ENCODE measurements around the gene ZNF512B.
"Not testable (repeated sequence)": the region's sequence is repeated elsewhere in the genome, so short reads cannot be mapped to it uniquely, and the experiment has no call there.

Gene ZNF512B

DNA sequence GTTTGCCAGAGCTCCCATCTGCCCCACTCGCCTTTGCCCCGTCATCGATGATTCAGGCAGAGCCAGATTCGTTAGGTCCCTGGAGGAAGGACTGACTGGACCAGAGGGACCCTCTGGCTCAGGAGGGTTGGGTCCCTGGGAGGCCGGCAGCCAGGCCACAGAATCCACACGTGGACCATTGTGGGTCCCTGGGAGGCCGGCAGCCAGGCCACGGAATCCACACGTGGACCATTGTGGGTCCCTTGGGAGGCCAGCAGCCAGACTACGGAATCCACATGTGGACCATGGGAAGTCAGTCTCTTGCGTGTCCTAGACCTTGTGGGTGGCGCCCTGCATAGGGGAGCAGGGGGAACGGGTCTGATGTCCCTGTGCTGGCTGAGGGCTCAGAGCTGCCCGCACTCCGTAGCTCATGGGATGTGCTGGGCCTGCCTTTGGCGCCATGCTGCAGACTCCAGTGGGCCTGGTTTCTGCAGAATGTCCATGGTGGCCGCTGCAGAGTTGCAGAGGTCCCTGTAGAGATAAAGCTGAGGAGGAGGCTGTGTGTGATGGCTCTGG lies 37.0 kb downstream of the ZNF512B start:
- DNase-seq, result no peak

GRCh38 chr20:63931735-63932134 lies 38.0 kb downstream of the ZNF512B start:
- DNase-seq, result no peak

- DNase-seq, result no peak
These were observed 38.7 kb downstream of the ZNF512B start for GRCh38 chr20:63930971-63931553.

DNA sequence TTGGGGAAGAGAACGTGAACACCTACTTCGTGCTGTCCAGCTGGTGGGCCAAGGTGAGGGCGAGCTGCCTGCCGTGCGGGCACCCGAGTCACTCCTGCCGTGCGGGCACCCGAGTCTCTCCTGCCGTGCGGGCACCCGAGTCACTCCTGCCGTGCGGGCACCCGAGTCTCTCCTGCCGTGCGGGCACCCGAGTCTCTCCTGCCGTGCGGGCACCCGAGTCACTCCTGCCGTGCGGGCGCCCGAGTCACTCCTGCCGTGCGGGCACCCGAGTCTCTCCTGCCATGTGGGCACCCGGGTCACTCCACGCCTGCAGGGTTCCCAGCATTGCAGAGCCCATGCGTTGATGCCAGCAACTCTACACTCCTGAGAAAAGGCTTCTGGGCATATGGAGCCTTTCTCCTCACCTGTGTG lies 40.3 kb downstream of the ZNF512B start:
- DNase-seq, result not testable (repeated sequence)

- no peak for DNase-seq
These were observed 40.7 kb downstream of the ZNF512B start for GRCh38 chr20:63929071-63929470.

DNA sequence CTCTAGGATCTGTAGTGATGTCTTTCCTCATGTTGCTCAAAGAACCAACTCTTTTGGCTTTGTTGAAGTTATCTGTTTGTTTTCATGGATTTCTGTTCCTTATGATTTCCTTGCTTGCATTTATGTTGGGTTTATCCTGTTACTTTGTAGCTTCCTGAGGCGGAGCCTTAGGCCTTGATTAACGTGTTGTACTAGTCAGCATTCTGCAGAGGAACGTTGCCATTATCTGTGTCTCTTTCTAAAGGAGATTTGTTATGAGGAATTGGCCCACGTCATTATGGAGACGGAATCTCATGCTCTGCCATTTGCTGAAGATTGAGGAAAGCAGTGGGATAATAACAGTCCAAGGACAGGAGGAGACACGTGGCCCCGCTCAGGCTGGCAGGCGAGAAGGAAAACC lies 43.4 kb downstream of the ZNF512B start:
- DNase-seq, result no peak

DNA sequence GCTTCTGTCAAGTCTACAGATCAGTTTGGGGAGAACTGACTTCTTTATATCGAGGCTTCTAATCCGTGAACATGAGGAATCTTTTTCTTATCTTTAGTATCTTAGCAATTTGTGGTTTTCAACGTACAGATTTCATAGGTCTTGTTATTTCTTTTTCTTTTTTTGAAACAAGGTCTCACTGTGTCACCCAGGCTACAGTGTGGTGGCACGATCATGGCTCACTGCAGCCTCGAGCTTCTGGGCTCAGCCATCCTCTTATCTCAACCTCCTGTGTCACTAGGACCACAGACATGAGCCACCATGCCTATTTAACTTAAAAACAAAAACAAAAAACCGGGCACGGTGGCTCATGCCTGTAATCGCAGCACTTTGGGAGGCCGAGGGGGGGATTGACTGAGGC lies 45.5 kb downstream of the ZNF512B start:
- no peak for DNase-seq

DNA sequence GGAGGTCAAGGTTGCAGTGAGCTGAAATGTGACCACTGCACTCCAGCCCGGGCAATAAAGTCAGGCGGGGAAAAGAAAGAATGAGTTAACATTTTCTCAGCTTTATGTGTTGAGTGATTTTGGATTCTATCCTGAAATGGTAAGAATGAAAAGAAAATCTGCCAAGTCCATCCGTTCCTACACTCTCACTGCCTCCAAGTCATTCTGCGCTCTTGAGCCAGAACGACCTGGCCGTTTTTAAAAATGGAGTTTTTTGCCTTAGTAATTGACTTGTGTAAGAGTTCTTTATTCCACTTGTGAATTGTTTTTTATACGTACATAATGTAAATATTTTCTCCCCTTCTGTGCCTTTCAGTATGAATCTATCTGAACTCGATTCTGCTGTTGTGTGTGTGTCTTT lies 46.1 kb downstream of the ZNF512B start:
- no peak for DNase-seq

DNA sequence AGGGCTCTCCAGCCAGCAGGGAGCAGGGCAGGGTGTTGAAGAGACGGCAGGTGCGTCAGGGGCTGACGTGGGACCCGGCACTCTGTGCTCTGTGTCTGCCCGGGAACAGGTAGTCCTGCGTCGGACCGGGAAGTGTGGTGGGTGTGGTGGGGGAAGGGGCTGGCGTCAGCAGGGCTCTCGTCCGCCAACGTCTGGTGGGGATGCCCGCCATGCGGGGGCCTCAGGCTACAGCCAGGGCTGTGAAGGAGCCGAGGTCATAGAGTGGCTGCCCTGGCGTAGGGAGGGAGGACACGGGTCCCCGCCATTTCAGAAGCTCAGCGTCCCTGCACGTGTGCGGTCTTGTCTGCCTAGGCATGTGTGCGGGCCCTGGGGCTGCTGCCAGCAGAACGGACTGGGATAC lies 49.5 kb downstream of the ZNF512B start:
- DNase-seq, result no peak

DNA sequence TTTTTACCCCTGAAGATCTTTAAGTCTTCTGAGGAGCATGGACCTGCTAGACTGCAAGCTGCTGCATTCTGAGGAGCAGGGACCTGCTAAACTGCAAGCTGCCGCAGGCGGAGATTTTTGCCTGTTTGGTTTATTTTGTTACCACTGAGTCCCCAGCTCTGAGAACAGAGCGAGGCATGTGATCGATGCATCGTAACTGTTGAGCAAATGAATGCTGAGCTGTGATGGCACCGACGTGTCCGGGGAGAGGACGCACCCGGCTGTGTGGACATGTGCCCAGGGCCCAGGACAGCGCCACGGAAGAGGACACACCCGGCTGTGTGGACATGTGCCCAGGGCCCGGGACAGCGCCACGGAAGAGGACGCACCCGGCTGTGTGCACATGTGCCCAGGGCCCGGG lies 50.6 kb downstream of the ZNF512B start:
- no peak for DNase-seq

DNA sequence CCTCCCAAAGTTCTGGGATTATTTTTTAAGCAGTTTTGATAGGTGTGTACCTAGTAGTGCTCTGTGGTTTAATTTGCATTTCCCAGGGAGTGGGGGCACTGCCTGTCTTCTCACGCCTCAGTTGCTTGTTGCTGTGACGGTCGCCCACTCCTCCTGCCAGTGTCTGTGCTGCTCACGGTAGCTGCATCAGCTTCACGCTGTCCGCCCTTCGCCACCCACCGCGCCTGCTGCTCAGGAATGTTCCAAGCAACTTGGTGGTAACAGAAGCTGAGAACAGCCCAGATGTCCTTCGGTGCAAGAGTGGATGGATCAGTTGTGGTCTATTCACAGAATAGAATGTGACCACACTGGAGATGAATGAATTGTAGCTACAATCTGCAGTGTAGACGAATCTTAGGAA lies 51.9 kb downstream of the ZNF512B start:
- DNase-seq, result no peak

DNA sequence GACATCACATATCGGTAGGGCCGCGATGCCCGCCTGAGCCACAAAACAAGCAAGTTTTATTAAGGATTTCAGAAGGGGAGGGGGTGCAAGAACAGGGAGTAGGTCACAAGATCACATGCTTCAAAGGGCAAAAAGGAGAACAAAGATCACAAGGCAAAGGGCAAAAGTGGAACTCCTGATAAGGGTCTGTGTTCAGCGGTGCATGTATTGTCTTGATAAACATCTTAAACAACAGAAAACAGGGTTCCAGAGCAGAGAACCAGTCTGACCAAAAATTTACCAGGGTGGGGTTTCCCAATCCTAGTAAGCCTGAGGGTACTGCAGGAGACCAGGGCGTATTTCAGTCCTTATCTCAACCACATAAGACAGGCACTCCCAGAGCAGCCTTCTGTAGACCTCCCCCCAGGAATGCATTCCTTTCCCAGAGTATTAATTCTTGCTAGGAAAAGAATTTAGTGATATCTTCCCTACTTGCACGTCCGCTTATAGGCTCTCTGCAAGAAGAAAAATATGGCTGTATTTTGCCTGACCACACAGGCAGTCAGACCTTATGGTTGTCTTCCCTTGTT lies 53.3 kb downstream of the ZNF512B start:
- not testable (repeated sequence) for DNase-seq

DNA sequence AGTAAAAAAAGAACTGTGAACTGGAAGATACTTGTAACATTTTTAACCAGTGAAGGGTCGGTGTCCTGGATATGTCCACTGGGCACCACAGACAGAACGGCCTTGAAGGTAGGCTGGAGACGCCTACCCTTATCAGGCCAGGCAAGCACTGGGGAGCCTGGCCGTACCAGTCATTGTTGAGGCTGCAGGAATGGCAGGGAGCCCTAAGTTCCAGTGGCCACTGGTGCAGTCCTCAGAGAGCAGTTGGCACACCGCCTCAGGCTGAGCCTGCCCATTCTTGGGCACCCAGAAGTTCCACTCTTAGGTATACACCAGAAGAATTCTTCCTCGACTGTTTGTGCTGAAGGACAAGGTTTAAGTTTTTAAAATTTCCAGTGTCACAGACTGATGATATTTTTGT lies 54.3 kb downstream of the ZNF512B start:
- no peak for DNase-seq

DNA sequence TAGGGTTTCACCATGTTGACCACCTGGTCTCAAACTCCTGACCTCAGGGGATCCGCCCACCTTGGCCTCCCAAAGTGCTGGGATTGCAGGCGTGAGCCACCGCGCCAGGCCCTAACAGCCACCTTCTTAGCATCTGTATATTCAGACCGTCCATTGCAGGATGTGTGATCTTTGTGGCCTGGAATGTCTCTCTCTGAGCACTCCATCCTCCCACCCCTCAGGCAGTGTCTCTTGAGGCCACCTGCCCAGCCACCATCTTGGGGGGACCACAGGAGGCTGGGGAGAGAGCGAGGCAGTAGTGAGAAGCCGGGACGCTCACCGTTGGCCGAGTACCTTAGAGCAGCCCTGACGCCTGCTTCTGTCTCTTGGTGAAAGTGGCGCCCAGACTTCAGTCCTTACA lies 56.0 kb downstream of the ZNF512B start:
- DNase-seq, result no peak

DNA sequence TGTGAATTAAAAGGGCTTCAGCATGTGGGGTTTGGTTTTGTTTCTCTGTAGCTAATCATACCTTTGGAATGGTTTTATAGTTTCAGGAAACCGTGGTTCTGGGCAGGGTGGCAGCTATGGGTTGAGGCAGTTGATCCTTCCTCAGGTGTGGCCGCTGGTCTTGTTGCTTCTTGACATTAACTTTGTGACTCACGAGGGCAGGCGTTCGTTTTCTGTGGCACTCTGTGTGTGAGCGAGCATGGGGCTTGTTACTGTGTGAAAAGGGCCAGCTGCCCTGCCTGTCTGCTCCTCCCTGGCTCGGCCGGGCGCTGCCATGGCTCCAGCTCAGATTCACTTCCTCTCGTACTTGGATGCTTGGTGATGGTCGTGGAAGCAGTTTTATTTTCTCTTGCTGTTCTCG lies 58.6 kb downstream of the ZNF512B start:
- DNase-seq, result peak; percentile 74

DNA sequence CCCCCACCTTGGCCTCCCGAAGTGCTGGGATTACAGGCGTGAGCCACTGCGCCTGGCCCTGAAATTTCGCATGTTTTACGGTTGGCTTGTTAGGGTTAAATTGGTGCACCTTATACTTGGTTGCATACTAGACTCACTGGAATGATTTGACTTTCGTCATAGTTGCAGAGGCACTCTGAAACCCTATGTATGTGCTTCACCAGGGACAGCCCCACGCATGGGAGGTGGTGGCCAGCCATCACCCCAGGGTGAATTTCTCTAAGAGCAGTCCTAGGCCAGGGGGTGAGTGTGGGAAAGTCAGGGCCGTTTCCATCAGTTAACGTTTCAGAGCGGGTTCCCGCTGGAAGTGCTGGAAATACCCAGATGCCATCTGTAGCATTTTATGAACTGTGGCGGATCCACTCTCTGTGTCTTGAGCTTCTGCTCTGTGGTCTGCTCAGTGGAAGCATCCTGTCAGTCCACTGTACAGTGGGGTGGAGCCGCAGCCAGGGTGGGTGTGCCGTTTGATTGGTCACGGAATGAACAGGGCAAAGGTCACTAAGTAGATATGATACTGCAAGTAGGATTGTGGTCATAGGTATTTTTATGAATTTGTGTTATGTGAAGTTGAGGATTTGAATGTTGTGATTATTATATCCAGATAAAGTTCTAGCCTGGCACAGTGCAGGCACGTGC lies 61.6 kb downstream of the ZNF512B start:
- no peak for DNase-seq

Measured in inflammatory macrophage treated with lipopolysaccharide for 4 hours (primary cell).